ENCODE measurements around the gene ZMIZ1. TPM values are rescaled to one million over a fixed set of nuclear protein-coding genes. Genes with fewer than 3 reads are reported as not detected.

ZMIZ1 gene
- total RNA-seq, 2 donors from 2014 or later: 27.2 to 42.2 TPM

DNA sequence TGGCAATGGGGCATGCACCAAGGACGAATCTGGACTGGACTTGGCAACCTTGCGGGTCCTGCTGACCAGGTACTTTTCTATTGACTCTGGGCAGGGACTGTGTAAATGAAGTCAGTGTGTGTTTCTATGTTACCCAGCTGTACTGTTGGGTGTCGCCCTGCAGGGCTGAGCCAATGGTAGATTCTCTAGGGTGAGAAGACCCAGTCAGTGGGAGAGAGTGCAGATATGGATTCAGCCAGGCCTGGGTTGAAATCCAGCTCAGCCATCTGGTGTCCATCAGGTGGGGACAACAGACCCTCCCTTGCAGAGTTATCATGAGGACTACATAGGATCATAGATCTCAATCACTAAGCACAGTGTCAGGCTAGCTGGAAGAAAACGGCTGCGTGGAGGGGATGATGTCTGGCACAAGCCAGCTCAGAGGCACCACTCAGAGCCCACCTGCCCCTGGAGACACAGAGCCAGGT is 273.6 kb downstream of the ZMIZ1 start:
- Histone ChIP-seq H3K27me3 (no peaks in the 10 kb centered on the region), H3K4me1 (peaks cover 67% of the 10 kb centered on the region), H3K36me3 (replicated peaks in 1 of 2; ENCODE audit: insufficient read depth in 1 of 2, low read depth in 2 of 2) (no peaks in the 10 kb centered on the region), H3K4me3 (no peak overlapping the region), H3K9me3 (no peaks in the 10 kb centered on the region), H3K27ac (peak overlapping the region in 3 of 4 donors; percentile 21 to 97 (median 35))
- DNase-seq (peak; percentile 41 to 70 (median 60)), ATAC-seq (peak; percentile 22)
- intact Hi-C loops (cut with DNase I): no loop called here
- 46% methylated on average over 5 of the region's 5 CpGs for WGBS, 2 donors
- TF ChIP-seq, protein P1, sequence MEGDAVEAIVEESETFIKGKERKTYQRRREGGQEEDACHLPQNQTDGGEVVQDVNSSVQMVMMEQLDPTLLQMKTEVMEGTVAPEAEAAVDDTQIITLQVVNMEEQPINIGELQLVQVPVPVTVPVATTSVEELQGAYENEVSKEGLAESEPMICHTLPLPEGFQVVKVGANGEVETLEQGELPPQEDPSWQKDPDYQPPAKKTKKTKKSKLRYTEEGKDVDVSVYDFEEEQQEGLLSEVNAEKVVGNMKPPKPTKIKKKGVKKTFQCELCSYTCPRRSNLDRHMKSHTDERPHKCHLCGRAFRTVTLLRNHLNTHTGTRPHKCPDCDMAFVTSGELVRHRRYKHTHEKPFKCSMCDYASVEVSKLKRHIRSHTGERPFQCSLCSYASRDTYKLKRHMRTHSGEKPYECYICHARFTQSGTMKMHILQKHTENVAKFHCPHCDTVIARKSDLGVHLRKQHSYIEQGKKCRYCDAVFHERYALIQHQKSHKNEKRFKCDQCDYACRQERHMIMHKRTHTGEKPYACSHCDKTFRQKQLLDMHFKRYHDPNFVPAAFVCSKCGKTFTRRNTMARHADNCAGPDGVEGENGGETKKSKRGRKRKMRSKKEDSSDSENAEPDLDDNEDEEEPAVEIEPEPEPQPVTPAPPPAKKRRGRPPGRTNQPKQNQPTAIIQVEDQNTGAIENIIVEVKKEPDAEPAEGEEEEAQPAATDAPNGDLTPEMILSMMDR (IDR thresholded peaks at IDR 0.05): no peak
- no peak for TF ChIP-seq POLR2A (IDR thresholded peaks at IDR 0.05)

DNA sequence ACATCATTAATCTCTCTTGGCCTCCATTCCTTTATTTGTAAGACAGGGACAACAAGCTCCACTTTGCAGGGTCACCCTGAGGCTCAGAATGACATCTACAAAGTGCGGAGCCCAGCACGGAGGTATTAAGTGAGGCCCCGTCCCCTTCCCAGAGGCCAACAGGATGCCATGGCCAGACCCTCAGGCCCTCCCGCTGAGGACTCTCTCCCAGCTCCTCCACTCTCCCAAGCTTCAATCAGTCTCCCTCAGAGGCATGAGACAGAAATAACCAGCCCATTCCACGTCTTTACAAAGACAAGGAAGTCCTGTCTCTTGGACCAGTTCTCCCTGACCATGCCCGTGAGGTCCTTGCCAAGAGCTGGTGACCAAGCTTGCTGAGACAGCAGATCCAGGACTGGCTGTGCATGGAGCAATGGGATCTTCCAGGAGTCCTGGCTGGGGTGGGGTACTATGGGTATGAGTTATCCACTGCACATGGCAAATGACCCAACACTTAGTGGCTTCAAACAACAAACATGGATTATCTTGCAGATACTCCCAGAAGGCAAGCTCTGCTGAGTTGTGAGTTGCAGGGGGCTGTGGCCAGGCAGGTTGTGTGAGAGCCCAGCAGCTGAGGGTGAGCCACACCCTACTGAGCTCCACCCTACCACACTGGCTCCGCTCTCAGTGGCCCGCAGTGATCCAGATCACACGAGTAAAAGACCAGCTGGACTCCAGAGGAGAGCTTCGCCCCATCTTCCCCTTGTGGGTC is 274.2 kb downstream of the ZMIZ1 start:
- intact Hi-C loops (cut with DNase I): no loop called here
- 45 to 63% methylated on average over 10 of the region's 10 CpGs for WGBS, 2 donors
- ATAC-seq: no peak

DNA sequence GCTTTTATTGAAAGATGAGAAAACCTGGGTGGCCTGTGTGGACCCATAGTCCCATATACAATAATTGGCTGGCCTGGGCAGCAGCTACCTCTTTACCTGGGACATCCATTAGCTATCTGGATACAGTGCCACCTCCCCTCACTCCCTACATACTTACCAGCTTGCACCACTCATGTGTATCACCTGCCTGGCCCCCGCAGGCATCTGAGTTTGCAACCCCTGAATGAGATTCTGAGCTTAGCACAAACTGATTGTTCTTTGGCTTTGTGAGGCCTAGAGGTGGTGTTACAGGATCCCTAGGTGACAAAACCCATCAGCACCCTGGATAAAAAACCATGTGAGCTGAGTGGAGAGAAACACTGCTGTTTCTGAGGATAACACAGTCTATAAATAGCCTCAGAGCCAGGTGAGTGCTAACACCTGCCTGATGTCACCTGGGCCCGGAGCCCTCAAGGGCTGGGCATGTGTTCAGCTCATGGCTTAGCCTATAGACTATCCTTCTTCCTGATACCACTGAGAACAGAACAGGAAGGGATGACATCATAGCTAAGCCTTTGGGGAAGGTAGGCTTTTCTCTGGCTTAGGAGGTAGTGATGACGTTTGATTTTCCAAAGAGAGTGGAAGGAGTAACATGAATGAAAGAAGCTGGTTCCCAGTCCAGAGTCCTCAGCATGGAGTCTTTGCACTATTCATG is 275.9 kb downstream of the ZMIZ1 start:
- Histone ChIP-seq H3K4me1 (peaks cover 89% of the 10 kb centered on the region), H3K9me3 (no peaks in the 10 kb centered on the region), H3K4me3 (no peak overlapping the region), H3K27me3 (no peaks in the 10 kb centered on the region), H3K27ac (peak overlapping the region; percentile 66 to 98 (median 88)), H3K36me3 (replicated peaks in 1 of 2; ENCODE audit: insufficient read depth in 1 of 2, low read depth in 2 of 2) (no peaks in the 10 kb centered on the region)
- WGBS, 2 donors: 29 to 35% methylated on average over 3 of the region's 3 CpGs
- peak; percentile 66 for ATAC-seq
- intact Hi-C loops (cut with DNase I): no loop called here
- DNase-seq: peak; percentile 75 to 92 (median 90)
- TF ChIP-seq, protein P1 (IDR thresholded peaks at IDR 0.05): no peak
- TF ChIP-seq POLR2A (IDR thresholded peaks at IDR 0.05): no peak

More for the DNA sequence above, 274.2 kb downstream of the ZMIZ1 start:
- Histone ChIP-seq H3K4me3 (no peak overlapping the region), H3K27me3 (no peaks in the 10 kb centered on the region), H3K36me3 (replicated peaks in 1 of 2; ENCODE audit: insufficient read depth in 1 of 2, low read depth in 2 of 2) (no peaks in the 10 kb centered on the region), H3K4me1 (peaks cover 73% of the 10 kb centered on the region), H3K27ac (peak overlapping the region in 3 of 4 donors; percentile 35 to 98 (median 97)), H3K9me3 (no peaks in the 10 kb centered on the region)
- peak; percentile 49 to 71 (median 60) for DNase-seq
- TF ChIP-seq POLR2A (IDR thresholded peaks at IDR 0.05): no peak
- TF ChIP-seq, protein P1 (IDR thresholded peaks at IDR 0.05): no peak

DNA sequence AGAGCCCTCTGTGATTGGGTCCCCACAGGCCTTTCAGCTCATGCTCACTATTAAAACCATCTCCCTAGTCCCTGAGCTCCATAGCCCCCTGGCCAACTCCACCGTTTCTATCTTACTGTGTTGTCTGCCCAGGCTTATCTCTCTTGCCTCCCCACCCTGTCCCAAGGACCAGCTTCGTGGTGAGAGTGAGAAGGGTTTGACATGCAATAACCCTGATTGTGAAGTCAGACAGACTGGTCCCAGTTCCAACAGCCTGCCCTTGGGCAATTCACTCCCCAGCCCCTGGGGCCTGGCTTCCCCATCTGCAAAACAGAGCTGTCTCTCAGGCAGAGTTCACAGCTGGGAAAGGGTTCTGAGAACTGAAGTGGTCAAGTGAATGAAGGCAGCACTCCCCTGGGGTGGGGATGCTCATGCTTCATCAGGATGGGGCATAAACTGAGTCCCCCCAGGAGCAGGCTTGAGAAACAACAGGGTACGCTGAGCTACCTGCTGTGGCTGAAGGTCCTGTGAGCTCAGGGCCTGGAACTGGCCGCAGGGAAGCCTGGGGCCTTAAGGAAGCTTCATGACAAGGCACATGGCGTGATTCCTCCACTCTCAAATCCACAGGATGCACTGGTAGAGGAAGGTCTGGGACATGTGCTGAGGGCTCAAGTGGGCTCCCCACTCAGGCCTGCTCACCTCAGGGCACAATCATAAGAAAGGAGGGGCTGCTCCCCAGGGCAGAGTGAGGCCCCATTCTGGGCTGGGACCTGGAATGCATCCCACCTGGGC is 276.7 kb downstream of the ZMIZ1 start:
- Histone ChIP-seq H3K27ac (peak overlapping the region; percentile 66 to 98 (median 88)), H3K4me3 (no peak overlapping the region), H3K36me3 (replicated peaks in 1 of 2; ENCODE audit: insufficient read depth in 1 of 2, low read depth in 2 of 2) (peaks cover 0 to 3% of the 10 kb centered on the region in 2 donors), H3K4me1 (peaks cover 96% of the 10 kb centered on the region), H3K27me3 (no peaks in the 10 kb centered on the region), H3K9me3 (no peaks in the 10 kb centered on the region)
- DNase-seq: peak in 1 of 4 donors; percentile 27
- intact Hi-C loops (cut with DNase I): no loop called here
- ATAC-seq: no peak
- 69 to 75% methylated on average over 5 of the region's 5 CpGs for WGBS, 2 donors
- TF ChIP-seq, protein P1 (IDR thresholded peaks at IDR 0.05): no peak
- no peak for TF ChIP-seq POLR2A (IDR thresholded peaks at IDR 0.05)

Data from body of pancreas (tissue), 4 donors.